NT2/D1 (cell line): ENCODE data around the gene FAM177A1.

ENCODE experiments used
- DNase-seq: peaks from one replicate; pipeline ENCODE4 v3.0.0-alpha.2; 2011; ENCODE audit warnings: low read depth, low spot score
- H3K27me3 ChIP-seq: 2 replicates; pipeline ENCODE4 v1.6.0; 2011; ENCODE audit warnings: mild to moderate bottlenecking; ENCODE audit not compliant: insufficient read length, insufficient read depth
- H3K36me3 ChIP-seq: 2 replicates; pipeline ENCODE4 v1.6.1; 2011; ENCODE audit warnings: mild to moderate bottlenecking, low read length, mixed read lengths; ENCODE audit not compliant: insufficient read depth, insufficient read length
- H3K4me1 ChIP-seq: 2 replicates; pipeline ENCODE4 v1.5.1; 2011; ENCODE audit not compliant: insufficient read depth, insufficient read length
- H3K4me3 ChIP-seq: 2 replicates; pipeline ENCODE4 v1.5.1; 2011; ENCODE audit warnings: low read depth; ENCODE audit not compliant: insufficient read length
- H3K9ac ChIP-seq: 2 replicates; pipeline ENCODE4 v1.6.0; 2011; ENCODE audit warnings: low read depth; ENCODE audit not compliant: insufficient read length
- H3K9me3 ChIP-seq: 2 replicates; pipeline ENCODE4 v1.5.1; 2011; ENCODE audit warnings: mild to moderate bottlenecking, low read length; ENCODE audit not compliant: insufficient read depth
- SUZ12 ChIP-seq: IDR thresholded peaks from 2 replicates; pipeline ENCODE4 v1.6.1; 2011; ENCODE audit not compliant: insufficient read length, insufficient read depth; ENCODE audit errors: extremely low read depth
- YY1 ChIP-seq: IDR thresholded peaks from 2 replicates; pipeline ENCODE4 v1.6.1; 2011; ENCODE audit not compliant: insufficient read length, insufficient read depth
- ZNF274 ChIP-seq: IDR thresholded peaks from 2 replicates; pipeline ENCODE4 v1.6.1; 2011; ENCODE audit warnings: mild to moderate bottlenecking, low read depth, low read length

The FAM177A1 gene, protein sequence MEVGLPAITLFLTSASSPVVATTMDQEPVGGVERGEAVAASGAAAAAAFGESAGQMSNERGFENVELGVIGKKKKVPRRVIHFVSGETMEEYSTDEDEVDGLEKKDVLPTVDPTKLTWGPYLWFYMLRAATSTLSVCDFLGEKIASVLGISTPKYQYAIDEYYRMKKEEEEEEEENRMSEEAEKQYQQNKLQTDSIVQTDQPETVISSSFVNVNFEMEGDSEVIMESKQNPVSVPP

DNA sequence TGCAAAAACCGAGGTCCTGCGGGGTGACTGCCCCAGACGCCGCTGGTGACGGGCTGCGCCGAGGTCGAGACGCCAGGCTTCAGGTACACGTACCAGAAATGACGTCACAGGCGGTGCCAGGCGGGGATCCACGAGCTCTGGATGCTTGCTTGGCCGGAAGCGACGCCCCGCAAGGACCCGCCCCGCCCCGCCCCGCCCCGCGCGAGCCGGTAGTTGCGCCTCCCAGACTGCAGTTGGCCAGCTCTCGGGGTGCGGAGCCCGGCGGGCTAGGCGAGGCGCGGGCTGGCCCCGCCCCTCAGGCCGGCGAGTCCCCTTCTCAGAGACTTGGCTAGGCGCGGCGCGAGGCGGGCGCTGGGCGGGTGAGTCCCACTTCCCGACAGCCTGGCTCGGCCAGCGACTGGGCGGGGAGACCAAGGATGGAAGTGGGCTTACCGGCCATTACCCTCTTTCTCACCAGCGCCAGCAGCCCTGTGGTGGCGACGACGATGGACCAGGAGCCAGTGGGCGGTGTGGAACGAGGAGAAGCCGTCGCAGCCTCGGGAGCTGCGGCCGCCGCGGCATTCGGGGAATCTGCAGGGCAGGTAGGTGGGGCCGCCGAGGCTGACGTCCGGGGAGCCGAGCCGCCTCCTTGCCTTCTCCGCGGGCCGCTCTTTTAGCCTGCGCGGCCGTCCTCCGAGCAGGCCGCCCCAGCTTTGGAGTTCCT, at the start of gene FAM177A1:
TSS of gene FAM177A1 (plus strand) at position 225 of the 703 bp plus-strand sequence. CDS start at position 417, 192 bp downstream.
- TF ChIP-seq SUZ12 (no peak), ZNF274 (no peak), YY1 (no peak)
- H3K4me1 ChIP-seq: no peaks in the 10 kb centered on the region

DNA sequence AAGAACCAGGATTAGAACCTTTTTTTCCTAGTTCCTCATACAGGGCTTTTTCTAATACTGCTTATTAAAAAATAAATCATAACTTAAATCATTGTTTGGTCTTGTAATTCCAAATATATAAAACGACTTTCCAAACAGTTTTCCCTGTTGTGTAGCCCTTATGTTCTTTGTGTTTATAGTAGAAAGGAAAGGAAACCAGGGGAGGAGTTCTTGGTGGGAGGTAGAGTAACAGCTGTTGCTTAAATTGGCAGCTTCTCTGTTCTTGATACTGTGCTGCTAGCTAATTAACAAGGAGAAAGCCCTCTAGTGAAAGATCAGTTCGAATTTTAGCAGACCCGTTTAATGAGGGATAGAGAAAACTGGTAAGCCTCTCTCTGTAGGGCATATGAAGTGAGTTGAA, 48.3 kb upstream of the FAM177A1 start:
- H3K27me3 ChIP-seq: no peaks in the 10 kb centered on the region
- DNase-seq: no peak
- no peak overlapping the region for H3K4me3 ChIP-seq
- H3K9me3 ChIP-seq: no peaks in the 10 kb centered on the region
- H3K4me1 ChIP-seq: no peaks in the 10 kb centered on the region
- no peak overlapping the region for H3K9ac ChIP-seq
- TF ChIP-seq YY1 (no peak), ZNF274 (no peak), SUZ12 (no peak)
- peaks cover 9% of the 10 kb centered on the region for H3K36me3 ChIP-seq

More for the DNA sequence above, at the start of gene FAM177A1:
- Histone ChIP-seq H3K9ac (peak within 1 kb of the TSS; percentile 90), H3K27me3 (no peaks in the 10 kb centered on the region), H3K4me3 (peak within 1 kb of the TSS; percentile 83), H3K36me3 (peaks cover 15% of the 10 kb centered on the region), H3K9me3 (no peaks in the 10 kb centered on the region)
- DNase-seq: peak; percentile 84

DNA sequence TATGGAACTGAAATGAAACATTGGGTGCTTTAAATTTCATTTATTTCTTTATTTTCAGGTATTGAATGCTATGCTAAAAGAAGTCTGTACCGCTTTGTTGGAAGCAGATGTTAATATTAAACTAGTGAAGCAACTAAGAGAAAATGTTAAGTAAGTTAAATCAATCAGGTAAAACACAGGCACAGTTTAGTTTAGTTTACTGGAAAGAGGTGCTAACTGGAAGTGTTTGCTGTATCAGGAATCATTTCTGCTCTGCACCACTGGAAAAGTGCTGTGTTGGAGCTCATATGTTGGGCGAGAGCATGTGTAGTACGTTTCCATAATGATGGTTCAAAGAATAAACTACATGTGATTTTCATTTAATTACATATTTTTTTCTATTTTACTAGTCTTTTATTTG, 46.6 kb upstream of the FAM177A1 start:
- H3K4me1 ChIP-seq: no peaks in the 10 kb centered on the region
- H3K4me3 ChIP-seq: no peak overlapping the region
- peaks cover 15% of the 10 kb centered on the region for H3K36me3 ChIP-seq
- H3K27me3 ChIP-seq: no peaks in the 10 kb centered on the region
- no peak overlapping the region for H3K9ac ChIP-seq
- no peaks in the 10 kb centered on the region for H3K9me3 ChIP-seq
- TF ChIP-seq ZNF274 (no peak), YY1 (no peak), SUZ12 (no peak)
- no peak for DNase-seq

DNA sequence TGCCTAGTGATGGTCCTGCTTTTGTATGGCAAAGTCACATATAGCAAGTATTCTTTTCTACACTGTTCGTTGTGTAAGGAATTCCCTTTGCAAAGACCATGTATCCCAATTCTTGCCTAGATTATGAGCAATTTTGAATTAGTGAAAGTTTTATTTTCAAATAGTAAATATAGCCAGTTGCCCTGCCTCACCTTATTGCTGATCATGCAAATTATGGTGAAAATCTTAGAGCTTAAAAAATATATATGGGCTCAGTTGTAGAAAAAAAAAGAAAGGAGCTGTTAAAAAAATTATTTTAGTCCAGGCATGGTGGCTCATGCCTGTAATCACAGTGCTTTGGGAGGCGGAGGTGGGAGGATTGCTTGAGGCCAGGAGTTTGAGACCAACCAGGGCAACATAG, 44.5 kb upstream of the FAM177A1 start:
- Histone ChIP-seq H3K9ac (no peak overlapping the region), H3K36me3 (peaks cover 23% of the 10 kb centered on the region), H3K9me3 (no peaks in the 10 kb centered on the region), H3K4me3 (no peak overlapping the region), H3K4me1 (no peaks in the 10 kb centered on the region), H3K27me3 (no peaks in the 10 kb centered on the region)
- no peak for TF ChIP-seq SUZ12
- TF ChIP-seq YY1: no peak
- no peak for TF ChIP-seq ZNF274
- DNase-seq: no peak

DNA sequence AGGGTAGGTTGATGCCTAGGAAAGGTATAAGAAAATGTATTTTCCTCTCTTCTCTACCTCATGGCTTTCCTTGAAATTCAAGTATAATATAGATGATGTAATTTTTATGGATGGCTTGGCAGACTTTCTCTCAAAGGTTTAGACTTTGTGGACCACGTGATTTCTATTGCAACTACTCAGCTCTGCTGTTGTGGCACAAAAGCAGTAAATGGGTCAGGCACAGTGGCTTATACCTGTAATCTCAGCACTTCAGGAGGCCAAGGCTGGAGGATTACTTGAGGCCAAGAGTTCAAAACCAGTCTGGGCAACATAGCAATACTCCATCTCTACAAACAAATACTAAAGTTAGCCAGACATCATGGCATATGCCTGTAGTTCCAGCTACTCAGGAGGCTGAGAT, 41.2 kb upstream of the FAM177A1 start:
- H3K27me3 ChIP-seq: no peaks in the 10 kb centered on the region
- no peak for TF ChIP-seq YY1
- TF ChIP-seq SUZ12: no peak
- TF ChIP-seq ZNF274: no peak
- H3K9me3 ChIP-seq: no peaks in the 10 kb centered on the region
- no peaks in the 10 kb centered on the region for H3K4me1 ChIP-seq
- H3K4me3 ChIP-seq: no peak overlapping the region
- no peak for DNase-seq
- peaks cover 17% of the 10 kb centered on the region for H3K36me3 ChIP-seq
- H3K9ac ChIP-seq: no peak overlapping the region

DNA sequence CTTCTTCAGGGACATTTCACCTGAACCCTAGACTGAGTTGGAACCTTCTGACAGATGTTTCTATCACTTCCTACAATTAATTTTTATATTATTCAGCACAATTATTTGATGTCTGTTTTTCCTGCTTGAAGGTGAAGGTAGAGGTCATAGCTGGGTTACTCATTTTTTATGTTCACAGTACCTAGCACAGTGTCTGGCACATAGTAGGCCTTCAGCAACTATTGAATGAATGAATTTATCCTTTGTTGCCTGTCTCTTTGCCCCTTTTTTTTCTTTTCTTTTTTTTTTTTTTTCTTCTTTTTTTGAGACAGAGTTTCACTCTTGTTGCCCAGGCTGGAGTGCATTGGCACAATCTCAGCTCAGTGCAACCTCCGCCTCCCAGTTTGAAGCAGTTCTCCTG, 29.5 kb upstream of the FAM177A1 start:
- Histone ChIP-seq H3K36me3 (peaks cover 42% of the 10 kb centered on the region), H3K9ac (no peak overlapping the region), H3K4me3 (no peak overlapping the region), H3K4me1 (no peaks in the 10 kb centered on the region), H3K9me3 (no peaks in the 10 kb centered on the region), H3K27me3 (no peaks in the 10 kb centered on the region)
- no peak for TF ChIP-seq YY1
- DNase-seq: no peak

DNA sequence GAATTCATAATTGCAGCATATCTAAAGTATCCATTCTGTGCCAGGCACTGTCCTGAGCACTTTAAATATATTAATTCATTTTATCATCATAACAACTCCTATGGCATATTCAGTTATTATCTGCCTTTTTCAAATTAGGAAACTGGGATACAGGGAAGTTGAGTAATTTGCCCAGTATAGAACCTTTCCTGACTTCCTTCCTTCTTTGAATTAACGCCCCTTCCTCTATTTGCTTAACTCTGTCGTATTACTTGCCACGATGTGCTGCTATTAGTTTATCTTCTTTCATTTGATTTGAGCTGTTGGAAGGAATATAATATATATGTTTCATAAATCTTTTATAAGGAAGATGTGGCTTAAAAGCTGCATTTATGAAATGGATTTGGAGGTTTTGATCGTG, 25.4 kb upstream of the FAM177A1 start:
- H3K4me1 ChIP-seq: no peaks in the 10 kb centered on the region
- H3K9me3 ChIP-seq: no peaks in the 10 kb centered on the region
- no peak overlapping the region for H3K9ac ChIP-seq
- DNase-seq: no peak
- peaks cover 36% of the 10 kb centered on the region for H3K36me3 ChIP-seq
- no peak for TF ChIP-seq ZNF274
- H3K27me3 ChIP-seq: no peaks in the 10 kb centered on the region
- H3K4me3 ChIP-seq: no peak overlapping the region
